Cortex of kidney (tissue), 1 donor: ENCODE results near the gene KDELR3.

Experiments used
- DNase-seq: peaks from one replicate; lab custom pipeline; 2025; lab: John Stamatoyannopoulos, UW

The KDELR3 gene

DNA sequence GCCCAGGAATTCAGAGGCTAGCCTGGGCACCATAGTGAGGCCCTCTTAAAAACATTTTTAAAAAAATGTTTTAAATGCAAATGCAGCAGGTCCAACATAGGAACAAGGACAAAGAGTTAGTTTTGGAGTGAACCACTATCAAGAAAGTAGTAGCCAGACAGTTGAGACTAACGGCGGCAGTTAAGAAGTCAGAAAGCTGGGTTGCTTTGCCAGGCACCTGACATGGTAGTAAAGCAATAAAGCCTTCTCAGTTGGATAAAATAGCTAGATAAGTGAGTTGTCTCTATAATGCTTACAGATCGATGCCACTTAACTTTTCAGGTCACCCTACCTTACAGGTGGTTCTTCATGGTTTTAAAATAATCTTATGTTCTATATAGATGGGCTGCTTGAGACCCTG, 55.1 kb downstream of the KDELR3 start:
- DNase-seq, result no peak

- no peak for DNase-seq
Observed at GRCh38 chr22:38523479-38523878, 55.6 kb downstream of the KDELR3 start.

DNA sequence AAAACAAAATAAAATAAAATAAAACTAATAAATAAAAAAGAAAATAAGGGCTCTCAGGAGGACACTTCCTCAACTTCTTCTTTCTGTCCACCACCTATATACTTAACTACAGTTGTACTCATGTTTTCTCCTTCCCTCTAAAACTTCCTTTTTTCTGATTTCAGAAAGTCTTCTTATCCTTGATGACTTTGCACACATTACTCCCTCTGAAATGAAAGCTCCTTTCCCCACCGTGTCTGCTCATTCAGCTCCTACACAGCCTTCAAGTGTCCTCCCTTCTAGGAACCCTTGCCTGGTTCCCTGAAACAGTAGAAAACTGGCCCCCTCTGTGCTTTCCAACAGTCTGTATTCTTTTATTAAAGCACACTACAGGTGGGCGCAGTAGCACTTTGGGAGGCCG, 56.5 kb downstream of the KDELR3 start:
- DNase-seq, result no peak

- DNase-seq, result no peak
Observed at GRCh38 chr22:38531251-38531938, 63.5 kb downstream of the KDELR3 start.
